GM04503 (cell line): ENCODE data around the gene ETFB.
"Not testable (repeated sequence)": the region's sequence is repeated elsewhere in the genome, so short reads cannot be mapped to it uniquely, and the experiment has no call there.

Experiments used
- DNase-seq: peaks from one replicate; pipeline ENCODE4 v3.0.0-alpha.2; 2012; ENCODE audit warnings: low read depth

Gene ETFB

GRCh38 chr19:51365965-51366388, at the start of gene ETFB:
TSS of gene ETFB (minus strand) at chr19:51366388. CDS start at chr19:51366326, 62 bp downstream.
- no peak for DNase-seq

- no peak for DNase-seq
Measured at GRCh38 chr19:51415187-51415586, 49.0 kb upstream of the ETFB start.

- no peak for DNase-seq
Measured at GRCh38 chr19:51410950-51411748, 45.0 kb upstream of the ETFB start.

GRCh38 chr19:51407511-51408131, 41.4 kb upstream of the ETFB start:
- DNase-seq, result no peak

GRCh38 chr19:51402117-51402516, 35.9 kb upstream of the ETFB start:
- DNase-seq, result no peak

GRCh38 chr19:51399936-51400335, 33.7 kb upstream of the ETFB start:
- DNase-seq, result not testable (repeated sequence)

- DNase-seq, result no peak
Measured at GRCh38 chr19:51399231-51399630, 33.0 kb upstream of the ETFB start.

- no peak for DNase-seq
Measured at GRCh38 chr19:51398096-51398704, 32.0 kb upstream of the ETFB start.

- DNase-seq, result not testable (repeated sequence)
Measured at GRCh38 chr19:51397453-51397852, 31.3 kb upstream of the ETFB start.

GRCh38 chr19:51396175-51396574, 30.0 kb upstream of the ETFB start:
- DNase-seq, result no peak

- DNase-seq, result peak; percentile 94
Measured at GRCh38 chr19:51394050-51394836, 28.1 kb upstream of the ETFB start.

GRCh38 chr19:51392701-51393100, 26.5 kb upstream of the ETFB start:
- no peak for DNase-seq

- DNase-seq, result no peak
Measured at GRCh38 chr19:51391073-51391611, 25.0 kb upstream of the ETFB start.

- no peak for DNase-seq
Measured at GRCh38 chr19:51389143-51389542, 23.0 kb upstream of the ETFB start.

- DNase-seq, result no peak
Measured at GRCh38 chr19:51387924-51388389, 21.8 kb upstream of the ETFB start, which contains the start of gene LIM2. TSS of gene LIM2 (minus strand) at chr19:51387974. CDS start at chr19:51387443, 531 bp downstream.

GRCh38 chr19:51386882-51387520, 20.8 kb upstream of the ETFB start:
- DNase-seq, result no peak

GRCh38 chr19:51382004-51382403, 15.8 kb upstream of the ETFB start:
- DNase-seq, result no peak

- no peak for DNase-seq
Measured at GRCh38 chr19:51380379-51380778, 14.2 kb upstream of the ETFB start.

- no peak for DNase-seq
Measured at GRCh38 chr19:51377422-51377821, 11.2 kb upstream of the ETFB start.

GRCh38 chr19:51375504-51376221, 9.5 kb upstream of the ETFB start:
- no peak for DNase-seq
